ENCODE measurements around the gene SLC6A19.

The SLC6A19 gene

GRCh38 chr5:1169211-1170115 lies 31.9 kb upstream of the SLC6A19 start:
- DNase-seq (ENCODE audit: extremely low spot score): no peak
- no peak for TF ChIP-seq CTCF (IDR thresholded peaks at IDR 0.05; ENCODE audit: control extremely low read depth, extremely low read depth, low read depth, missing control alignments)
- POLR2A ChIA-PET: no interaction called here
- CTCF ChIA-PET: interaction anchor here (0.8 to 4.6 kb wide), 12 partner anchors 10 to 981 kb away, joined by 3 to 69 read pairs (median 6); no protein-coding TSS in a partner anchor

GRCh38 chr5:1171340-1171941 lies 30.0 kb upstream of the SLC6A19 start:
- no peak for DNase-seq (ENCODE audit: extremely low spot score)
- ChIA-PET POLR2A (no interaction called here), CTCF (interaction anchor here (2.0 to 4.6 kb wide), 2 partner anchors 473 to 474 kb away, joined by 10 to 69 read pairs; no protein-coding TSS in a partner anchor)
- TF ChIP-seq CTCF (IDR thresholded peaks at IDR 0.05; ENCODE audit: control extremely low read depth, extremely low read depth, low read depth, missing control alignments): no peak

- CTCF ChIA-PET: interaction anchor here (1.3 to 2.0 kb wide), 3 partner anchors 9 to 473 kb away, joined by 3 to 10 read pairs (median 6); no protein-coding TSS in a partner anchor
- no peak for TF ChIP-seq CTCF (IDR thresholded peaks at IDR 0.05; ENCODE audit: control extremely low read depth, extremely low read depth, low read depth, missing control alignments)
- POLR2A ChIA-PET: no interaction called here
These were observed 29.3 kb upstream of the SLC6A19 start for GRCh38 chr5:1172007-1172581.

GRCh38 chr5:1172670-1173404 lies 28.6 kb upstream of the SLC6A19 start:
- no peak for DNase-seq (ENCODE audit: extremely low spot score)
- no peak for TF ChIP-seq CTCF (IDR thresholded peaks at IDR 0.05; ENCODE audit: control extremely low read depth, extremely low read depth, low read depth, missing control alignments)
- ChIA-PET POLR2A (no interaction called here), CTCF (interaction anchor here (1.1 to 2.0 kb wide), 7 partner anchors 10 to 472 kb away, joined by 3 to 10 read pairs (median 3); no protein-coding TSS in a partner anchor)

More at GRCh38 chr5:1172007-1172581, 29.3 kb upstream of the SLC6A19 start:
- DNase-seq (ENCODE audit: extremely low spot score): no peak

GRCh38 chr5:1173485-1174070 lies 27.8 kb upstream of the SLC6A19 start:
- DNase-seq (ENCODE audit: extremely low spot score): no peak
- TF ChIP-seq CTCF (IDR thresholded peaks at IDR 0.05; ENCODE audit: control extremely low read depth, extremely low read depth, low read depth, missing control alignments): no peak
- ChIA-PET POLR2A (no interaction called here), CTCF (interaction anchor here (1.0 to 2.2 kb wide), 15 partner anchors 10 to 471 kb away, joined by 3 to 14 read pairs (median 4); no protein-coding TSS in a partner anchor)
